IMR-90 (cell line): ENCODE measurements around the gene FIGLA.

Experiments used
- CEBPB ChIP-seq: IDR thresholded peaks from 2 replicates; pipeline ENCODE4 v1.6.1; 2012; ENCODE audit warnings: low read depth, low read length, improper control_type of control experiment
- MAZ ChIP-seq: IDR thresholded peaks from 2 replicates; pipeline ENCODE4 v1.6.1; 2012; ENCODE audit warnings: low read depth, mild to moderate bottlenecking, low read length, improper control_type of control experiment, moderate library complexity, borderline replicate concordance
- MXI1 ChIP-seq: IDR thresholded peaks from 2 replicates; pipeline ENCODE4 v1.6.1; 2012; ENCODE audit warnings: low read depth, mild to moderate bottlenecking, low read length, moderate library complexity, borderline replicate concordance
- POLR2A ChIP-seq: IDR thresholded peaks from 2 replicates; pipeline ENCODE4 v1.6.1; 2012; ENCODE audit warnings: mild to moderate bottlenecking, low read depth, low read length
- RAD21 ChIP-seq: IDR thresholded peaks from 2 replicates; pipeline ENCODE4 v1.6.1; 2012; ENCODE audit warnings: low read length, improper control_type of control experiment
- SMC3 ChIP-seq: fragments of 150-350 bp; IDR thresholded peaks from 2 replicates; pipeline ENCODE4 v1.6.1; 2016; ENCODE audit warnings: low read depth, mild to moderate bottlenecking, antibody characterized with exemption, low read length, moderate library complexity
- TF ChIP-seq, protein P1 (sequence below): conservative IDR thresholded peaks from 2 replicates; pipeline ENCODE4 v1.5.1; 2012; ENCODE audit warnings: mild to moderate bottlenecking, low read depth, low read length, improper control_type of control experiment
- TF ChIP-seq, protein P2 (sequence below): fragments of 150-350 bp; IDR thresholded peaks from 2 replicates; pipeline ENCODE4 v1.6.1; 2017; ENCODE audit warnings: mild to moderate bottlenecking, antibody characterized with exemption, low read length, low read depth

- TF ChIP-seq, protein P1, sequence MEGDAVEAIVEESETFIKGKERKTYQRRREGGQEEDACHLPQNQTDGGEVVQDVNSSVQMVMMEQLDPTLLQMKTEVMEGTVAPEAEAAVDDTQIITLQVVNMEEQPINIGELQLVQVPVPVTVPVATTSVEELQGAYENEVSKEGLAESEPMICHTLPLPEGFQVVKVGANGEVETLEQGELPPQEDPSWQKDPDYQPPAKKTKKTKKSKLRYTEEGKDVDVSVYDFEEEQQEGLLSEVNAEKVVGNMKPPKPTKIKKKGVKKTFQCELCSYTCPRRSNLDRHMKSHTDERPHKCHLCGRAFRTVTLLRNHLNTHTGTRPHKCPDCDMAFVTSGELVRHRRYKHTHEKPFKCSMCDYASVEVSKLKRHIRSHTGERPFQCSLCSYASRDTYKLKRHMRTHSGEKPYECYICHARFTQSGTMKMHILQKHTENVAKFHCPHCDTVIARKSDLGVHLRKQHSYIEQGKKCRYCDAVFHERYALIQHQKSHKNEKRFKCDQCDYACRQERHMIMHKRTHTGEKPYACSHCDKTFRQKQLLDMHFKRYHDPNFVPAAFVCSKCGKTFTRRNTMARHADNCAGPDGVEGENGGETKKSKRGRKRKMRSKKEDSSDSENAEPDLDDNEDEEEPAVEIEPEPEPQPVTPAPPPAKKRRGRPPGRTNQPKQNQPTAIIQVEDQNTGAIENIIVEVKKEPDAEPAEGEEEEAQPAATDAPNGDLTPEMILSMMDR = no peak
- TF ChIP-seq RAD21 (no peak), CEBPB (no peak), MXI1 (no peak), MAZ (no peak), POLR2A (no peak), SMC3 (no peak)
- TF ChIP-seq, protein P2, sequence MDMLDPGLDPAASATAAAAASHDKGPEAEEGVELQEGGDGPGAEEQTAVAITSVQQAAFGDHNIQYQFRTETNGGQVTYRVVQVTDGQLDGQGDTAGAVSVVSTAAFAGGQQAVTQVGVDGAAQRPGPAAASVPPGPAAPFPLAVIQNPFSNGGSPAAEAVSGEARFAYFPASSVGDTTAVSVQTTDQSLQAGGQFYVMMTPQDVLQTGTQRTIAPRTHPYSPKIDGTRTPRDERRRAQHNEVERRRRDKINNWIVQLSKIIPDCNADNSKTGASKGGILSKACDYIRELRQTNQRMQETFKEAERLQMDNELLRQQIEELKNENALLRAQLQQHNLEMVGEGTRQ = no peak
Observed at GRCh38 chr2:70765507-70765906, 24.9 kb downstream of the FIGLA start.
